Gastroesophageal sphincter (tissue), 4 donors: ENCODE measurements around the gene VPS18. TPM values are rescaled to one million over a fixed set of nuclear protein-coding genes. Genes with fewer than 3 reads are reported as not detected.

Experiments used
- ATAC-seq: fragments of 150-250 bp; one replicate; pipeline ENCODE4 v1.9.1; 2016; ENCODE audit warnings: mild to moderate bottlenecking, moderate library complexity
- H3K27ac ChIP-seq, 4 donors: fragments of 200-600 bp; sonication (generic) in 3 of 4; 1 replicate in 3 of 4; 2 replicates in 1 of 4; pipeline ENCODE4 v1.5.1; 2016 to 2019
- H3K27me3 ChIP-seq: fragments of 200-600 bp; sonication (generic); one replicate; pipeline ENCODE4 v1.5.1; 2019
- H3K36me3 ChIP-seq, 2 donors: fragments of 200-600 bp; sonication (generic); one replicate each; pipeline ENCODE4 v1.5.1; 2019; ENCODE audit warnings: control low read depth in 1 of 2
- H3K4me1 ChIP-seq, 3 donors: fragments of 200-600 bp; sonication (generic); 1 replicate in 2 of 3; 2 replicates in 1 of 3; pipeline ENCODE4 v1.5.1; 2016 to 2019; ENCODE audit warnings: control low read depth in 2 of 3
- H3K4me3 ChIP-seq, 2 donors: fragments of 200-600 bp; sonication (generic); one replicate each; pipeline ENCODE4 v1.5.1; 2019; ENCODE audit warnings: mild to moderate bottlenecking in 1 of 2, moderate library complexity in 1 of 2
- H3K9me3 ChIP-seq, 3 donors: fragments of 200-600 bp; sonication (generic); one replicate each; pipeline ENCODE4 v1.5.1; 2017 to 2019; ENCODE audit warnings: control low read depth in 2 of 3
- CTCF ChIP-seq, 4 experiments: fragments of 200-600 bp in 2 of 4; fragments of 450-650 bp in 2 of 4; sonication (generic) in 1 of 4; IDR thresholded peaks; one replicate each; pipeline ENCODE4 v1.5.1; 2017 to 2019; ENCODE audit warnings: antibody characterized with exemption in 4 of 4, mild to moderate bottlenecking in 2 of 4, moderate library complexity in 2 of 4
- EP300 ChIP-seq: sonication (generic); formaldehyde crosslinking; IDR thresholded peaks from one replicate; pipeline ENCODE4 v1.6.1; 2017; ENCODE audit warnings: antibody characterized with exemption, mild to moderate bottlenecking
- POLR2A ChIP-seq, 2 donors: fragments of 450-650 bp; IDR thresholded peaks; one replicate each; pipeline ENCODE4 v1.6.1; 2017; ENCODE audit warnings: antibody characterized with exemption in 2 of 2, mild to moderate bottlenecking in 2 of 2, moderate library complexity in 1 of 2
- POLR2AphosphoS5 ChIP-seq: sonication (generic); formaldehyde crosslinking; IDR thresholded peaks from one replicate; pipeline ENCODE4 v1.6.1; 2017; ENCODE audit warnings: antibody characterized with exemption
- WGBS, 2 donors: methylation state at CpG; one replicate each; pipeline ENCODE4 v1.1.5; 2018; ENCODE audit warnings: low coverage in 1 of 2; 5-methylcytosine and 5-hydroxymethylcytosine counted together
- total RNA-seq, 4 donors: library from RNA; depleted of rRNA; stranded (reverse); fragments of >200 nt; gene quantifications; one replicate each; pipeline ENCODE4 v1.1.0, GENCODE V29; 2016

The VPS18 gene
- total RNA-seq, 4 donors from 2014 or later: 24.6 to 36.3 (median 29.9) TPM

DNA sequence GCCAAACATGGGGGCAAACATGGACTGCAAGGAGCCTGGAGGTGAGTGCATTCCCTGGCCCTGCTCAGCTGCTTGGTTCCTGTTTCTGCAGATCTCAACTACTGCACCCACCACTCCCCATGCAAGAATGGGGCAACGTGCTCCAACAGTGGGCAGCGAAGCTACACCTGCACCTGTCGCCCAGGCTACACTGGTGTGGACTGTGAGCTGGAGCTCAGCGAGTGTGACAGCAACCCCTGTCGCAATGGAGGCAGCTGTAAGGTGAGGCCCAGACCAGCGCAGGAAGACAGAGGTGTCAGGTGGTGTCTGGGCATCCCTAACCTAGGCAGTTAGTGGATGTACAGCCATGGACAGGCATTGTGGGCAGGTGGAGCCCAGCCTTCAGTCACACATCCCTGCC, 40.2 kb downstream of the VPS18 start:
- WGBS, 2 donors: no CpG with 5 or more reads among the region's 6 CpGs
- no peak overlapping the region for H3K4me3 ChIP-seq
- H3K27ac ChIP-seq: no peak overlapping the region
- peaks cover 0 to 22% (median 14%) of the 10 kb centered on the region in 3 donors for H3K4me1 ChIP-seq
- H3K27me3 ChIP-seq: peaks cover 68% of the 10 kb centered on the region
- no peak for TF ChIP-seq CTCF (IDR thresholded peaks at IDR 0.05)
- TF ChIP-seq EP300: no peak
- TF ChIP-seq POLR2AphosphoS5: no peak
- no peak for TF ChIP-seq POLR2A (IDR thresholded peaks at IDR 0.05)
- ATAC-seq: no peak
- no peaks in the 10 kb centered on the region for H3K9me3 ChIP-seq
- H3K36me3 ChIP-seq: peaks cover 0 to 7% of the 10 kb centered on the region in 2 donors

DNA sequence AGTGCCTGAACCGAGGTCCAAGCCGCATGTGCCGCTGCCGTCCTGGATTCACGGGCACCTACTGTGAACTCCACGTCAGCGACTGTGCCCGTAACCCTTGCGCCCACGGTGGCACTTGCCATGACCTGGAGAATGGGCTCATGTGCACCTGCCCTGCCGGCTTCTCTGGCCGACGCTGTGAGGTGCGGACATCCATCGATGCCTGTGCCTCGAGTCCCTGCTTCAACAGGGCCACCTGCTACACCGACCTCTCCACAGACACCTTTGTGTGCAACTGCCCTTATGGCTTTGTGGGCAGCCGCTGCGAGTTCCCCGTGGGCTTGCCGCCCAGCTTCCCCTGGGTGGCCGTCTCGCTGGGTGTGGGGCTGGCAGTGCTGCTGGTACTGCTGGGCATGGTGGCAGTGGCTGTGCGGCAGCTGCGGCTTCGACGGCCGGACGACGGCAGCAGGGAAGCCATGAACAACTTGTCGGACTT, 42.0 kb downstream of the VPS18 start:
- no peak overlapping the region for H3K4me3 ChIP-seq
- peak overlapping the region in 1 of 4 donors; percentile 32 for H3K27ac ChIP-seq
- no peaks in the 10 kb centered on the region for H3K9me3 ChIP-seq
- ATAC-seq: no peak
- 95% methylated on average over 4 of the region's 31 CpGs; no CpG with 5 or more reads in 1 of the 2 donors for WGBS, 2 donors
- TF ChIP-seq EP300 (no peak), POLR2AphosphoS5 (no peak), CTCF (IDR thresholded peaks at IDR 0.05) (no peak)
- peaks cover 50% of the 10 kb centered on the region for H3K27me3 ChIP-seq
- peaks cover 0 to 7% of the 10 kb centered on the region in 2 donors for H3K36me3 ChIP-seq
- H3K4me1 ChIP-seq: peaks cover 0 to 19% (median 5%) of the 10 kb centered on the region in 3 donors

DNA sequence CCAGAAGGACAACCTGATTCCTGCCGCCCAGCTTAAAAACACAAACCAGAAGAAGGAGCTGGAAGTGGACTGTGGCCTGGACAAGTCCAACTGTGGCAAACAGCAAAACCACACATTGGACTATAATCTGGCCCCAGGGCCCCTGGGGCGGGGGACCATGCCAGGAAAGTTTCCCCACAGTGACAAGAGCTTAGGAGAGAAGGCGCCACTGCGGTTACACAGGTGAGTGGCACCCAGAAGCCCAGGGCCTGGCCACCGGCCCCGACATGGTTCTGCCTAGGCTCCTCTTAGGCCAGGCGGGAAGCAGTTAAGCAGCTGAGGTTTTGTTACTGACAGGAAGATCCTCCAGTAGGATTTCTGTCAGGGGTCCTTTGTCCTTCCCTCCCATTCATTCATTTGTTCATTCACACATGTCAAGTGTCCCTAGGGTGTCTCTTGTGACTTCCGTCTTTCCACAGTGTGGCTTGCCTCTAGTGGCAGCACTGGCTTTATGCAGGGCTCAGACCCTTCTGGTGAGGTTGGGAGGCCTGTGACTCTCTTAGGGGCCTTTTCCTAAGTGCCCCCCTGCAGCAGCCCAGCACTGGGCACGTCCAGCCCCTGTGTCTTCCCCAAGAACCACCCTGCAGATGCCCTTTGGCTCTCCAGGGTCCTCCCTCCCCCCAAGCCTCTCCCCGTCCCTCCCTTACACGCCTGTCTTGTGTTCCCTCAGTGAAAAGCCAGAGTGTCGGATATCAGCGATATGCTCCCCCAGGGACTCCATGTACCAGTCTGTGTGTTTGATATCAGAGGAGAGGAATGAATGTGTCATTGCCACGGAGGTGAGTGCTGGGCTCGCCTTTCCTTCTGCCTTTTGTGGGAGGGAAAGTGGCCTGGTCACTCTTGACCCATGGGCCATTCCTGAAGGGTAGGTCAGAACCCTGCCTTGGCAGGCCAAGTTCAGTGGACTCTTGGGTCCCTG, 42.7 kb downstream of the VPS18 start:
- peak overlapping the region in 1 of 4 donors; percentile 32 for H3K27ac ChIP-seq
- no peak for ATAC-seq

GRCh38 chr15:40937762-40938535, 43.7 kb downstream of the VPS18 start:
- Histone ChIP-seq H3K27ac (peak overlapping the region in 1 of 4 donors; percentile 32), H3K4me3 (no peak overlapping the region), H3K9me3 (no peaks in the 10 kb centered on the region), H3K27me3 (peaks cover 33% of the 10 kb centered on the region), H3K4me1 (peaks cover 0 to 33% (median 12%) of the 10 kb centered on the region in 3 donors), H3K36me3 (peaks cover 0 to 7% of the 10 kb centered on the region in 2 donors)
- TF ChIP-seq CTCF (IDR thresholded peaks at IDR 0.05) (peak in 2 of 4 experiments; percentile 15 to 17), POLR2A (IDR thresholded peaks at IDR 0.05) (no peak)
- ATAC-seq: no peak
- WGBS, 2 donors: 26% methylated on average over 3 of the region's 19 CpGs; no CpG with 5 or more reads in 1 of the 2 donors

More for the DNA sequence above, 42.7 kb downstream of the VPS18 start:
- H3K9me3 ChIP-seq: no peaks in the 10 kb centered on the region
- TF ChIP-seq EP300: no peak
- TF ChIP-seq CTCF (IDR thresholded peaks at IDR 0.05): no peak
- TF ChIP-seq POLR2AphosphoS5: no peak
- no peak for TF ChIP-seq POLR2A (IDR thresholded peaks at IDR 0.05)
- H3K36me3 ChIP-seq: peaks cover 0 to 7% of the 10 kb centered on the region in 2 donors
- peaks cover 0 to 24% (median 5%) of the 10 kb centered on the region in 3 donors for H3K4me1 ChIP-seq
- 88 to 92% methylated on average over 6 to 7 of the region's 15 CpGs for WGBS, 2 donors
- peaks cover 43% of the 10 kb centered on the region for H3K27me3 ChIP-seq
- no peak overlapping the region for H3K4me3 ChIP-seq
